Gastroesophageal sphincter (tissue), 4 donors: ENCODE results near the gene EBP. TPM values are rescaled to one million over a fixed set of nuclear protein-coding genes. Genes with fewer than 3 reads are reported as not detected.

Experiments
- ATAC-seq: fragments of 150-250 bp; one replicate; pipeline ENCODE4 v1.9.1; 2016; ENCODE audit warnings: mild to moderate bottlenecking, moderate library complexity
- H3K27ac ChIP-seq, 4 donors: fragments of 200-600 bp; sonication (generic) in 3 of 4; 1 replicate in 3 of 4; 2 replicates in 1 of 4; pipeline ENCODE4 v1.5.1; 2016 to 2019
- H3K27me3 ChIP-seq: fragments of 200-600 bp; sonication (generic); one replicate; pipeline ENCODE4 v1.5.1; 2019
- H3K36me3 ChIP-seq, 2 donors: fragments of 200-600 bp; sonication (generic); one replicate each; pipeline ENCODE4 v1.5.1; 2019; ENCODE audit warnings: control low read depth in 1 of 2
- H3K4me1 ChIP-seq, 3 donors: fragments of 200-600 bp; sonication (generic); 1 replicate in 2 of 3; 2 replicates in 1 of 3; pipeline ENCODE4 v1.5.1; 2016 to 2019; ENCODE audit warnings: control low read depth in 2 of 3
- H3K4me3 ChIP-seq, 2 donors: fragments of 200-600 bp; sonication (generic); one replicate each; pipeline ENCODE4 v1.5.1; 2019; ENCODE audit warnings: mild to moderate bottlenecking in 1 of 2, moderate library complexity in 1 of 2
- H3K9me3 ChIP-seq, 3 donors: fragments of 200-600 bp; sonication (generic); one replicate each; pipeline ENCODE4 v1.5.1; 2017 to 2019; ENCODE audit warnings: control low read depth in 2 of 3
- EP300 ChIP-seq: sonication (generic); formaldehyde crosslinking; IDR thresholded peaks from one replicate; pipeline ENCODE4 v1.6.1; 2017; ENCODE audit warnings: antibody characterized with exemption, mild to moderate bottlenecking
- POLR2A ChIP-seq, 2 donors: fragments of 450-650 bp; IDR thresholded peaks; one replicate each; pipeline ENCODE4 v1.6.1; 2017; ENCODE audit warnings: antibody characterized with exemption in 2 of 2, mild to moderate bottlenecking in 2 of 2, moderate library complexity in 1 of 2
- POLR2AphosphoS5 ChIP-seq: sonication (generic); formaldehyde crosslinking; IDR thresholded peaks from one replicate; pipeline ENCODE4 v1.6.1; 2017; ENCODE audit warnings: antibody characterized with exemption
- WGBS, 2 donors: methylation state at CpG; one replicate each; pipeline ENCODE4 v1.1.5; 2018; ENCODE audit warnings: low coverage in 1 of 2; 5-methylcytosine and 5-hydroxymethylcytosine counted together
- total RNA-seq, 4 donors: library from RNA; depleted of rRNA; stranded (reverse); fragments of >200 nt; gene quantifications; one replicate each; pipeline ENCODE4 v1.1.0, GENCODE V29; 2016
- TF ChIP-seq, protein P1 (sequence below), 4 experiments: fragments of 200-600 bp in 2 of 4; fragments of 450-650 bp in 2 of 4; sonication (generic) in 1 of 4; IDR thresholded peaks; one replicate each; pipeline ENCODE4 v1.5.1; 2017 to 2019; ENCODE audit warnings: antibody characterized with exemption in 4 of 4, mild to moderate bottlenecking in 2 of 4, moderate library complexity in 2 of 4

EBP gene
- 10 to 100 TPM; 12.9 to 17.7 (median 14.5) TPM for total RNA-seq

DNA sequence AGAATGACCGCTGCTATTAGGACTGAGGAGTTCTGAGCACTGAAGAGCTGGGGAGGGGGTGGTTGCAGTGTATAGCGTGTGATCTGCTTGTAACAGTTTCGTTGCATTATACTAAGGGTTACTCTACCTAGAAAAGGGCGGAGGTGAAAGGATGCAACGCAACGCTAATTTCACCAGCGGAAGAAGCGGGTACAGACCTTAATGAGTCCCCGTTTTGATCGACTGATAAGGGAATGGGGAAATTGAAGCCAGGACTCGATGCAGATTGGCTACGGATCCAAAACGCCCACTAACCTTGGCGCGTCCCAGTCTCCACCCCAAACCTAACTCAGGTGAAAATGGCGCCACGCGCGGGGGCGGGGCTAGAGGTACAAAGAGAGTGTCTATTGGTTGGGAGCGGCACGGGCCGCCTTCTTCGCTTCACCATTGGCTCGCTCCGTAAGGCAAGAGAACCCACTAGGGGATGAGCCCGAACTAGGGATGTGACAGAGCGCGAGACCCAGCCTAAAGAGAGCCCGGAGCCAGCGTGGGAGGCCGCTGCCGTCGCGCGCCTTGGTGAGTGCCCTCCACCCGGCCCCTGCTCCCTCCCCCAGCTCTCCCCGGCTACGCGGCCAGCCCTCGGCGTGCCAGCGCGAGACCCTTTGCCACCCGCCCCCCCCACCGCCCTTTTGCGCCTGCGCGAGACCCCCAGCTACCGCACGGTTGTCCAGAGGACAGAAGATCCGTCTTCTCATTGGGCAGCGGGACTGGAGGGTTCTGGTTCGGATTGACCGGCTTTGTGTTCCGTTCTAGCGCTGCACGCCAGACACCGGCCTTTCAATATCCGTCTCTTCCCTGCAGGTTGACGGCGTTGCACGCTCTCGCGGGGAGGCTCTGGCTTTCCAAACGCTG, at the start of gene EBP:
Gene EBP (plus strand): TSS at position 456 of the 891 bp plus-strand sequence. CDS start 1,964 bp downstream, outside the sequence.
- WGBS, 2 donors = 0 to 30% methylated on average over 9 to 14 of the region's 66 CpGs
- H3K27ac ChIP-seq = peak within 1 kb of the TSS; percentile 67 to 86 (median 85)
- no peaks in the 10 kb centered on the region for H3K9me3 ChIP-seq
- H3K4me3 ChIP-seq = peak within 1 kb of the TSS; percentile 57 to 64
- no peaks in the 10 kb centered on the region for H3K27me3 ChIP-seq
- H3K4me1 ChIP-seq = peaks cover 0 to 11% (median 0%) of the 10 kb centered on the region in 3 donors
- TF ChIP-seq POLR2AphosphoS5 = peak; percentile 49
- TF ChIP-seq POLR2A (IDR thresholded peaks at IDR 0.05) = peak; percentile 30 to 44
- TF ChIP-seq, protein P1, sequence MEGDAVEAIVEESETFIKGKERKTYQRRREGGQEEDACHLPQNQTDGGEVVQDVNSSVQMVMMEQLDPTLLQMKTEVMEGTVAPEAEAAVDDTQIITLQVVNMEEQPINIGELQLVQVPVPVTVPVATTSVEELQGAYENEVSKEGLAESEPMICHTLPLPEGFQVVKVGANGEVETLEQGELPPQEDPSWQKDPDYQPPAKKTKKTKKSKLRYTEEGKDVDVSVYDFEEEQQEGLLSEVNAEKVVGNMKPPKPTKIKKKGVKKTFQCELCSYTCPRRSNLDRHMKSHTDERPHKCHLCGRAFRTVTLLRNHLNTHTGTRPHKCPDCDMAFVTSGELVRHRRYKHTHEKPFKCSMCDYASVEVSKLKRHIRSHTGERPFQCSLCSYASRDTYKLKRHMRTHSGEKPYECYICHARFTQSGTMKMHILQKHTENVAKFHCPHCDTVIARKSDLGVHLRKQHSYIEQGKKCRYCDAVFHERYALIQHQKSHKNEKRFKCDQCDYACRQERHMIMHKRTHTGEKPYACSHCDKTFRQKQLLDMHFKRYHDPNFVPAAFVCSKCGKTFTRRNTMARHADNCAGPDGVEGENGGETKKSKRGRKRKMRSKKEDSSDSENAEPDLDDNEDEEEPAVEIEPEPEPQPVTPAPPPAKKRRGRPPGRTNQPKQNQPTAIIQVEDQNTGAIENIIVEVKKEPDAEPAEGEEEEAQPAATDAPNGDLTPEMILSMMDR (IDR thresholded peaks at IDR 0.05) = no peak
- TF ChIP-seq EP300 = no peak
- H3K36me3 ChIP-seq = peaks cover 0 to 14% of the 10 kb centered on the region in 2 donors
- peak; percentile 98 for ATAC-seq

DNA sequence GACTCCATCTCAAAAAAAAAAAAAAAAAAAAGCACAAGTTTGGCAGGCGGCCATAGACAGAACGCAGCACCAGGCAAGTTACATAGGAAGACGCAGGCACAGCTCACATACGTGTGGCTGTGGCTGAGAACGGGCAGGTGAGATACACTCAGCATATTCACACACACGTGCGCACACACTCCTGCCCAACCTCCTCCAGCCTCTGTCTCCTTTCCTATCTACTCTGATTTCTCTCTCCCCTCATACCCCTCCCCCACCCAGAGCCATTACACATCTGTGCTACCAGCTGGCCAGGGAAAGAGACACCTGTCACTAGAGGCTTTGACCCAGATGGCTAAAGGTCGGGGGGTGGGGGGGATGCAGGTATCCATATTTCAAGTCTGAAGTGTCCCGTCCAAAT, 49.4 kb upstream of the EBP start:
- H3K27me3 ChIP-seq = peaks cover 6% of the 10 kb centered on the region
- ATAC-seq = no peak
- no peaks in the 10 kb centered on the region for H3K36me3 ChIP-seq
- H3K4me3 ChIP-seq = no peak overlapping the region
- H3K9me3 ChIP-seq = no peaks in the 10 kb centered on the region
- no peak overlapping the region for H3K27ac ChIP-seq
- H3K4me1 ChIP-seq = peaks cover 0 to 33% (median 0%) of the 10 kb centered on the region in 3 donors
- 40 to 62% methylated on average over 1 to 3 of the region's 9 CpGs for WGBS, 2 donors
- TF ChIP-seq POLR2A (IDR thresholded peaks at IDR 0.05) (no peak), EP300 (no peak), POLR2AphosphoS5 (no peak)
- TF ChIP-seq, protein P1 (IDR thresholded peaks at IDR 0.05) = no peak

DNA sequence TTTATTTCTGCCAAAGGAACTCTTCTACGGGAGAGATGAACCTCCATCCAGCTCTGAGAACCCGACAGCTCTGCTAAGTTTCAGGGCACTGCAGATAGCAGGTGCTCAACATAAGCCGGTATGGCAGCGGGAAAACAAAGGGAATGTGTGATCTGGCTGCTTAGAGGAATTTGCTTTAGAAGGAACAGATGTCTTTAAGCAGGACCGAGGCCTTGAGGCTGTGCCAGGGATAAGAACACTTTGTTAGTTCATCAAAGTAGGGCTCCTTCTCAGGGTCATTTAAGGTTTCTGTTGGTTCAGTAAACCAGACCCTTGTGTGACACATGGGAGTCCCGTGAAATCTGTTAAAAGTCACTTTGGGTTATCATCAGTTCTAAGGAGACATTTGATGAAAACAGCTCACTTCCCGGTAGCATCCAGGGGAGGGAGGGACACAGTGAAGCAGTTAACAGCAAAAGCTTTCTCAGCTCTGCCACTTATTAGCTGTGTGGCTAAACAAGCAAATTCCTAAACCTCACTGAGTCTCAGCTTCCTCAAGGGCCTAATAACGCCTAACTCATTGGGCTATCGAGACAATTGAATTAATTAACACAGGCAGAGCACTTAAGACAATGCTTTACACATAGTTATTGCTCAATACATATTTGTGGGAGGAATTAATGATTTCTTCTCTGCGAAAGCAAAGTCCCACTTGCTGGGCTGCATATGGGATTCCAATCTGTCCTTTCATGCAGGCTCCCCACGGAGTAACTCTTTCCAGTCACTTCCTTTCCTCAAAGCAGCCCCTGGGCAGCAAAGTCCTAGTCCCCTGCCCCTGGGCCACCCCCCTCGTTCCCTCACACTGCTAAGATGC, 48.5 kb upstream of the EBP start:
- H3K9me3 ChIP-seq = no peaks in the 10 kb centered on the region
- no peak for ATAC-seq
- no peak for TF ChIP-seq POLR2AphosphoS5
- TF ChIP-seq, protein P1 (IDR thresholded peaks at IDR 0.05) = no peak
- no peak for TF ChIP-seq POLR2A (IDR thresholded peaks at IDR 0.05)
- no peak for TF ChIP-seq EP300
- peaks cover 0 to 33% (median 0%) of the 10 kb centered on the region in 3 donors for H3K4me1 ChIP-seq
- no peak overlapping the region for H3K4me3 ChIP-seq
- 56 to 58% methylated on average over 4 to 9 of the region's 12 CpGs for WGBS, 2 donors
- no peaks in the 10 kb centered on the region for H3K36me3 ChIP-seq
- H3K27ac ChIP-seq = no peak overlapping the region
- H3K27me3 ChIP-seq = no peaks in the 10 kb centered on the region

DNA sequence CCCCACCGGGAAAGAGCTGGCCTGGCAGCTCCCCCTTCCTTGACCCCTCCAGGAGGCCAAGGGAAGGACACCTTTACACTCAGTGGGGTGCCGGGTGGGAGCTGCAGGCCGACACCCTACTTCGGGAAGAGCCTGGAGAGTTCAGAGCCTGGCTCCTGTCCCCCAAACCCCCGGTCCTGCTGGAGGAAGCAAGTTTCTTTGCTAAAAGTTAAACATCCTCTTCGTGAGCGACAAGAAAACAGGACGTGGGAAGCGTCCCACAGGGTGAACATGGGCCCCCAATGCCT, 48.0 kb upstream of the EBP start:
- Histone ChIP-seq H3K4me3 (no peak overlapping the region), H3K4me1 (peaks cover 0 to 27% (median 0%) of the 10 kb centered on the region in 3 donors), H3K9me3 (no peaks in the 10 kb centered on the region), H3K36me3 (peaks cover 0 to 5% of the 10 kb centered on the region in 2 donors), H3K27ac (no peak overlapping the region), H3K27me3 (no peaks in the 10 kb centered on the region)
- no peak for ATAC-seq
- 67 to 80% methylated on average over 1 to 3 of the region's 9 CpGs for WGBS, 2 donors
- no peak for TF ChIP-seq EP300
- no peak for TF ChIP-seq POLR2AphosphoS5
- no peak for TF ChIP-seq POLR2A (IDR thresholded peaks at IDR 0.05)
- TF ChIP-seq, protein P1 (IDR thresholded peaks at IDR 0.05) = no peak
